Choroid plexus epithelial cell (primary cell): ENCODE results near the gene SMIM9.

ENCODE experiments used
- DNase-seq: peaks from one replicate; pipeline ENCODE4 v3.0.0-alpha.2; 2010; ENCODE audit warnings: low read depth
- H3K4me3 ChIP-seq: 2 replicates; pipeline ENCODE4 v1.5.1; 2011; ENCODE audit warnings: low read depth, mild to moderate bottlenecking, control low read depth, low read length, moderate library complexity
- CTCF ChIP-seq: conservative IDR thresholded peaks from 2 replicates; pipeline ENCODE4 v1.5.1; 2011; ENCODE audit warnings: low read depth, mild to moderate bottlenecking, control low read depth, inconsistent platforms, low read length, moderate library complexity

Gene SMIM9

GRCh38 chrX:154793084-154793795, 41.2 kb downstream of the SMIM9 start:
- TF ChIP-seq CTCF = no peak
- no peak overlapping the region for H3K4me3 ChIP-seq
- no peak for DNase-seq

GRCh38 chrX:154791939-154792338, 42.5 kb downstream of the SMIM9 start:
- no peak overlapping the region for H3K4me3 ChIP-seq
- no peak for TF ChIP-seq CTCF
- DNase-seq = no peak

- TF ChIP-seq CTCF = no peak
- no peak overlapping the region for H3K4me3 ChIP-seq
- DNase-seq = no peak
Observed at GRCh38 chrX:154791467-154791866, 43.0 kb downstream of the SMIM9 start.

- H3K4me3 ChIP-seq = no peak overlapping the region
- TF ChIP-seq CTCF = no peak
Observed at GRCh38 chrX:154785716-154786115, 48.7 kb downstream of the SMIM9 start.

GRCh38 chrX:154784149-154784995, 50.1 kb downstream of the SMIM9 start:
- DNase-seq = no peak
- H3K4me3 ChIP-seq = no peak overlapping the region
- TF ChIP-seq CTCF = no peak

More at GRCh38 chrX:154785716-154786115, 48.7 kb downstream of the SMIM9 start:
- DNase-seq = no peak

GRCh38 chrX:154780968-154781367, 53.5 kb downstream of the SMIM9 start:
- DNase-seq = no peak
- no peak for TF ChIP-seq CTCF
- no peak overlapping the region for H3K4me3 ChIP-seq
